NCI-H2107 (cell line): Measurements from ENCODE around the gene IRF7.

Source experiments
- DNase-seq: peaks from one replicate; lab custom pipeline; 2025; lab: John Stamatoyannopoulos, UW

The IRF7 gene

DNA sequence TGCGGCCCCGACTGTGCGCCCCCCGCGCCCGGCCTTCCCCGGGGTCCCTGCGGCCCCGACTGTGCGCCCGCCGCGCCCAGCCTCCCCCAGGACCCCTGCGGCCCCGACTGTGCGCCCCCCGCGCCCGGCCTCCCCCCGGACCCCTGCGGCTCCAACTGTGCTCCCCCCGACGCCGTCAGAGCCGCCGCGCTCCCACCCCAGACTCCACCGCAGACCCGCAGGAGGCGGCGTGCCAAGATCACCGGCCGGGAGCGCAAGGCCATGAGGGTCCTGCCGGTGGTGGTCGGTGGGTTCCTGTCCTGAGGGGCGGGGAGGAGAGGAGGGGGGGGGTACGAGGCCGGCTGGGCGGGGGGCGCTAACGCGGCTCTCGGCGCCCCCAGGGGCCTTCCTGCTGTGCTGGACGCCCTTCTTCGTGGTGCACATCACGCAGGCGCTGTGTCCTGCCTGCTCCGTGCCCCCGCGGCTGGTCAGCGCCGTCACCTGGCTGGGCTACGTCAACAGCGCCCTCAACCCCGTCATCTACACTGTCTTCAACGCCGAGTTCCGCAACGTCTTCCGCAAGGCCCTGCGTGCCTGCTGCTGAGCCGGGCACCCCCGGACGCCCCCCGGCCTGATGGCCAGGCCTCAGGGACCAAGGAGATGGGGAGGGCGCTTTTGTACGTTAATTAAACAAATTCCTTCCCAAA is 24.4 kb upstream of the IRF7 start:
- no peak for DNase-seq

DNA sequence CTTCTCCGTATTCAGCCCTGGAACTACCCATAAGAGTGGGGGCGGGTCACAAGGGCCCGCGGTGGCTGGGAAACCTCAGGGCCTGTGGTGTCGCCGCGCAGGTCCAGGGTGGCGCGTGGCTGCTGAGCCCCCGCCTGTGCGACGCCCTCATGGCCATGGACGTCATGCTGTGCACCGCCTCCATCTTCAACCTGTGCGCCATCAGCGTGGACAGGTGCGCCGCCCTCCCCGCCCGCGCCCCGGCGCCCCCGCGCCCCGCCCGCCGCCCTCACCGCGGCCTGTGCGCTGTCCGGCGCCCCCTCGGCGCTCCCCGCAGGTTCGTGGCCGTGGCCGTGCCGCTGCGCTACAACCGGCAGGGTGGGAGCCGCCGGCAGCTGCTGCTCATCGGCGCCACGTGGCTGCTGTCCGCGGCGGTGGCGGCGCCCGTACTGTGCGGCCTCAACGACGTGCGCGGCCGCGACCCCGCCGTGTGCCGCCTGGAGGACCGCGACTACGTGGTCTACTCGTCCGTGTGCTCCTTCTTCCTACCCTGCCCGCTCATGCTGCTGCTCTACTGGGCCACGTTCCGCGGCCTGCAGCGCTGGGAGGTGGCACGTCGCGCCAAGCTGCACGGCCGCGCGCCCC is 23.7 kb upstream of the IRF7 start:
- DNase-seq: no peak

DNA sequence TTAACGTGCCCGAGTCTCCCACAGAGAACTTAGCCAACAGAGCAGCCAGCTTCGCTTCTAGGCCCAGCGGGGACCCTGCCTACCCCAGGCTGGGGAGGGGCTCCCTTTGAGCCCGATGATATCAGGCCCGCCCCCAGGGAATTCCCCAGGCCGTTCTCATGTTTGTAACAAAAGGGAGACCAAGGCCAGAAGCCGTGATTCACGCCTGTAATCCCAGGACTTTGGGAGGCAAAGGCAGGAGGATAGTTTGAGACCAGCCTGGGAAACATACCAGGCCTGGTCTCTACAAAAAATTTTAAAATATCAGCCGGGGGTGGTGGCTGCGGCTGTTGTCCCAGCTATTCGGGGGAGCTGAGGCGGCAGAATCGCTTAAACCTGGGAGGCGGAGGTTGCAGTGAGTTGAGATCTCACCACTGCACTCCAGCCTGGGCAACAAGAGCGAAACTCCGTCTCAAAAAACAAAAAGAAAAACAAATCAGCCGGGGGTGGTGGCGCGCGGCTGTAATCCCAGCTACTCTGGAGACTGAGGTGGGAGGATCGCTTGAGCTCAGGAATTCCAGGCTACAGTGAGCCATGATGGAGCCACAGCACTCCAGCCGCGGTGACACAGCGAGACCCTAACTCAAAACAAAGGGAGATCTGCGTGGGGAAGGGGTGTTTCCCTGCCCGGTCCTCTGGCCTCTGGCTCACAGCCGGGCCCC is 23.0 kb upstream of the IRF7 start:
- no peak for DNase-seq

DNA sequence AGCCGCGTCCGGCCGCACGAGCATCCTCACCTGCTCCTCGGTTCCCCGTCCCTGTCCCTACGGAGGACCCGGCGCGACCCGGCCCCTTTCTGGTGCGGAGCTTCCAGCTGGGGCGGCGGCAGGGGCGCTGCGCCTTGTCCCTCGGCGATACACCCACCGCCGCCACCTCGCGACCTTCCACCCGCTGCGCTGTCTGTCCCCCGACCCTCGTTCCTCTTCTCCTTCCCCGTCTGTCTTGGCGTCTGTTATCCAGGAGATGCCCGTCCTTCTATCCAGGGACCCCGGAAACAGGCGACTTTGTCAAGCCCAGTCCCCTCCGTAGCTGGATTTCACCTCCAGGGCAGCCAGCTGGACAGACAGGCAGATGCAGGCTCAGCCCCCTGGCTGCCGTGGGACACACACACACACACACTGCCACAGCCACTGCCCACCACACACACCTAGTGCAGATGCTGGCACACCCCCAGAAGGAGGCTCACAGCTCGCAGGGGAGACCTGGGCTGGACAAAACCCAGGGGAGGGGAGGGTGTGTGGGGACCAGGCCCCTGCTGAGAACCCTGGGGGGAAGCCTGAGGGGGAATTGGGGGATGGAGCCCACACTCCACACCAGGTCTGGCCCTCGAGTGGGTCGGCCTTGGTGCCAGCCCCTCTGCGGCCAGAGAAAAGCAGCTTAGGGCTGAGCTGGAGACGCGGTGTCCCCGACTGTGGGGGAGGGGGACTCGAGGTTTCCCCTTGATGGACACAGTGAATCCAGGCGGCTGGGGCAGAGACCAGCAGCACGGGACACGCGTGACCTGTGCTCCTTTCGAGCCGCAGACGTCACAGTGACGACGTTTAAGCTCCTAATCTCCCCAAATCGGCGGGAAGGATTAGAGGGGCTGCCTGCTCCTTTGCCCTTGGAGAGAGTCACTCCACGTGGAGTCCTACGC is 22.1 kb upstream of the IRF7 start:
- DNase-seq: no peak

DNA sequence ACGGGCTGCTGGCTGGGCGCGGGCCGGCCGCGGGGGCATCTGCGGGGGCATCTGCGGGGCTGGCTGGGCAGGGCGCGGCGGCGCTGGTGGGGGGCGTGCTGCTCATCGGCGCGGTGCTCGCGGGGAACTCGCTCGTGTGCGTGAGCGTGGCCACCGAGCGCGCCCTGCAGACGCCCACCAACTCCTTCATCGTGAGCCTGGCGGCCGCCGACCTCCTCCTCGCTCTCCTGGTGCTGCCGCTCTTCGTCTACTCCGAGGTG is 21.5 kb upstream of the IRF7 start:
- no peak for DNase-seq

DNA sequence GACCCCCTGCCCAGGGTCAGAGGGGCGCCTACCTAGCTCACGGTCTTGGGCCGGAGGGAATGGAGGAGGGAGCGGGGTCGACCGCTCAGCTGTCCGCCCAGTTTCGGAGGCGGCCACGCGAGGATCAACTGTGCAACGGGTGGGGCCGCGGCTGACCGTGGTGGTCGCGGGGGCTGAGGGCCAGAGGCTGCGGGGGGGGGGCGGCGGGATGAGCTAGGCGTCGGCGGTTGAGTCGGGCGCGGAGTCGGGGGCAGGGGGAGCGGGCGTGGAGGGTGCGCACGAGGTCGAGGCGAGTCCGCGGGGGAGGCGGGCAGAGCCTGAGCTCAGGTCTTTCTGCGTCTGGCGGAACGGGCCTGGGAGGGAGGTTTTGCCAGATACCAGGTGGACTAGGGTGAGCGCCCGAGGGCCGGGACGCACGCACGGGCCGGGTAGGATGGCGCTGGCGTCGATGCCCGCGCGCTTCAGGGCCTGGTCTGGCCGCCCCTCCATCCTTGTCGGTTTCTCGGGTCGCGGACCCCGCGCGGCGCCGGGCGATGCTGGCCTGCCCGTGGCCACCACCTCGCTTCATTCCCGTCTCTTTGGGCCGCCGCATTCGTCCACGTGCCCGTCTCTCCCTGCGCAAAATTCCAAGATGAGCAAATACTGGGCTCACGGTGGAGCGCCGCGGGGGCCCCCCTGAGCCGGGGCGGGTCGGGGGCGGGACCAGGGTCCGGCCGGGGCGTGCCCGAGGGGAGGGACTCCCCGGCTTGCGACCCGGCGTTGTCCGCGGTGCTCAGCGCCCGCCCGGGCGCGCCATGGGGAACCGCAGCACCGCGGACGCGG is 21.0 kb upstream of the IRF7 start, which contains the start of gene DRD4:
DRD4 (plus strand) TSS at position 759 of the 822 bp plus-strand sequence; CDS start at position 795, 36 bp downstream.
- DNase-seq: no peak

DNA sequence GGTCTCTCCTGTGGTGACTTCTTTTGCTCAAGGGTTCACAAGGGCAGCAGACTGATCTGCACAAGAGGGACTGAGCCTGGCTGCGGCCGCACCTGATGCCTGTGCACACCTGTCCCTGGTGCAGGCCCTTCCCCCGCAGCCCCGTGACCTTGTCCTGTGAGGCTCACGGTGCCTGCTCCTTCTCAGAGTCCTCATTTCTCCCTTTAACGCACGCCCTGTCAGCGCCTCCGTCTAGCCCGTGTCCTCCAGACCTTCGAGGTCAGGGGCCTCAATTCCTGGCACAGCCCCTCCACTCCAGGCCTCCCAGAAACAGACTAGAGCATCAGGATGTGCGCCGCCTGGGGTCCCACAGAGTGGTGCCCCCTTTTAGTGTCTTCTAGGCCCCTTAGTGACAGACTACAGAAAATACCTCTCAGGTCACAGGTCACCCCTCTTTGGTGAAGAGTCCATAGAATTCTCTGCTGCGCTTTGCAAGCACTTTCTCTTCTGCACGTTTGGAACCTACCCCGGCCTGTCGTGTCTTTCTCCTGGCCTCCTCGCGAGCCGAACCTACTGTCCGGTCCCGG is 20.3 kb upstream of the IRF7 start:
- no peak for DNase-seq

DNA sequence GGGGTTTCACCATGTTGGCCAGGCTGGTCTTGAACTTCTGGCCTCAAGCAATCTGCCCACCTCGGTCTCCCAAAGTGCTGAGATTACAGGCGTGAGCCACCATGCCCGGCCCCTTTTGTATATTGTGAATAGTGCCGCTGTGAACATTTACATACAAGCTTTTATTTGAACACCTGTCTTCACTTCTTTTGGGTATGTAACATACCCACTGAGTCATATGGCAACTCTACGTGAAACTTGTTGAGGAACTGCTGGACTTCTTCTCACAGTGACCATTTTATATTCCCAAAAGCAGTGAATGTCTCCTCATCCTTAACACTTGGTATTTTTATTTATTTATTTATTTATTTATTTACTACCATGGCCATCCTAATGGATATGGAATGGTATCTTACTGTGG is 15.1 kb upstream of the IRF7 start:
- no peak for DNase-seq

DNA sequence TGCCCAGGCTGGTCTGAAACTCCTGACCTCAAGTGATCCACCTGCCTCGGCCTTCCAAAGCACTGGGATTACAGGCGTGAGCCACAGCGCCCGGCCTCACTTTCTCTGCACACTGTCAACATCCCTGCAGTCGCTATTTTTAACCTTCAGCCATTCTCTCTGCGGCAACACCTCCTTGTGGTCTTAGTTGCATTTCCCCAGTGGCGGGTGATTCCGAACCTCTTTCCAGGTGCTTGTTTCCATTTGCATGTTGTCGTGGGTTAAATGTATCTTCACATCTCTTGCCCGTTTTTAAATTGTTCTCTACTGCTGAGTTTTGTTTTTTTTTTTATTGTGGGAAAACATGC is 13.5 kb upstream of the IRF7 start:
- DNase-seq: no peak

DNA sequence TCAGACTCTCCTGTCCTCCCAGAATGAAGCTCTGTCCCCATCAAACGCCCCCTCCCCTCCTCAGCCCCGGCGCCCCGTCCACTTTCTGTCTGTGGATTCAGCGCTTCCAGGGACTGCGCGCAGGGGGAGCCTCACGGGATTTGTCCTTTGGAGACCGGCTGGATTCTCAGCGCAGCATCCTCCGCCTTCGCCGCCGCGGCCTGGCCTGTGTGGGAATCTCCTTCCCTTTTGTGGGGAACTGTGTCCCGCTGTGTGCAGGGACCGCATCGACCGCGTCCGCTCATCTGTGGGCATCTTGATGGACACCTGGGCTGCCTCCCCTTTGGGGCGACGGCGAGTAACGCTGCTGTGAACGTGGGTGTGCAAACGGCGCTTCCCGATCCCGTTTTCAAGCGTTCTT is 12.3 kb upstream of the IRF7 start:
- DNase-seq: no peak

DNA sequence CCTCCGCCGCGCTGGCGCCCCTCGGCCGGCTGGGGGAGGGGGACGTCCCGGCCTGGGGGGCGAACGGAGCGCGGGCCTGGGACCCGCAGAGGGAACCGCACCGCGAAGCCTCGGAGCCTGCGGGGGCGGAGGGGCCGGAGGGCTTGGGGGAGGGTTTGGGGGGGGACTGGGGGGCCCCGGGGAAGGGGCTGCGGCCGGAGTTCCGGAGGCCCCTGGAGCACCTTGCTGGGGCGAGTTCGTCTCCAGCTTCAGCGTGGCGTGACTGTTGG is 11.5 kb upstream of the IRF7 start:
- no peak for DNase-seq

DNA sequence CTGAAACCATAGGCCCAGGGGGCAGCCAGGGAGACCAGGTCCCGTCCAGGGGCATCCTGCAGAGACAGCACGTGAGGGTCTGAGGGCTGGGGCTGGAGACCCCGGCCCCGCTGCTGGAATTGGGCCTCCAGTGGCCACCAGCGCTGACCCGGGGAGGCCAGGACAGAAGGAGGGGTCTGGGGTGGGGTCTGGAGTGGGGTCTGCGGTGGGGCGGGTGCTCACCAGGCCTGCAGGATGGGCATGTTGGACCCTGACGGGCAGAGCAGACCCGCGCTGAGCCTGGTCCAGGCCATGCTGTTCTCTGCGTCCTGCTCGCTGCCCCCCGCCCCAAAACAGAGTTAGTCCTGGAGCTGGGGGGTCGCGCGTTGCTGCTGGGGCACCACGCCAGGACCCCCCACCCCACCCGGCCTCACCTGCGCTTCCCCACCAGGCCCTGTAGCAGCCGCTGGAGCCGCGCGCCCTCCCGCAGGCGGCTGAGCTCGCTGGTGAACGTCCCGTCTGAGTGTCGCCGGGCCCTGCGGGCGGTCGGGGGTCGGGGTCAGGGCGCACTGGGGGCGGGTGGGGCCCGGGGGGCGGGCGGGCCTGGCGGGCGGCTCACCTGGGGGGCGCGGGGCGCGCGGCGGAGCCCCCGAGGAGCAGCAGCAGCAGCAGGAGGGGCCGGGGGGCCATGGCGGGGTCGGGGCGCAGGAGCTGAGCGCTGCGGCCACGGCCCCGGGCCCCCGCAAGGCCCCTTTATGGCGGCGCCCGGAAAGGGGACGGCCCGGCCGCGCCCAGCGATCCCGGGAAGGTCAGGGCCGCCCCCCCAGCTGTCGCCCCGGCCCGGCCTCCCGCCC is 10.9 kb upstream of the IRF7 start, which contains the start of gene SCT:
SCT (minus strand) TSS at position 707 of the 833 bp plus-strand sequence; CDS start at position 669, 38 bp downstream.
- no peak for DNase-seq

DNA sequence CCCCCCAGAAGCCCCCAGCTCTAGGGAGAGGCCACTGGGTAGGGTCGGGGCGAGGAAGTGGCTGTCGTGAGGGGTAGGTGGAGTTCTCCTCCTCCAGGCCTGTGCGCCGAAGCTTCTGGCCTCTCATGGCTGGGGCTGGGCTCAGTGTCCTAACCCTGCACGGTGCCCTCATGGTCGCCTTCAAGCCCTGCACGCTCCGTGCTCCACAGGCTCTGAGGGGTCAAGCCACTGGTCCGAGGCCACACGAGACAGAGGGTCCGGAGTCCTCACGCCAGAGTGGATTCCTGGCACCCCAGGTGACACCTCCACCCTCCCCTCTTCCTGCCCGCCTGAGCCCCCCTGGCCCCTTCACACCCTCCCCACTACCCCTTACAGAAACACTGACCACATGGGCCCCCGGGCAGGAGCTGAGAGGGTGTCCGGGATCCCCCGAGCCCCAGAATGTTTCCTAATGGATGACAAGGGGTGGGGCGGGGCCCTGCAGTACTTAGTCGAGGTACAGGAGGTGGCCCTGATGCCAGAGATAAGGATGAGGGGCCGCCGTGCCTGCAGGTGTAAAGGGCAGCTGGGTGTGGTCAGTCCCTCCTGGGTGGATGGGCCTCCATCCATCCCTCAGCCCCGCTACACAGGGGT is 10.0 kb upstream of the IRF7 start:
- DNase-seq: no peak

DNA sequence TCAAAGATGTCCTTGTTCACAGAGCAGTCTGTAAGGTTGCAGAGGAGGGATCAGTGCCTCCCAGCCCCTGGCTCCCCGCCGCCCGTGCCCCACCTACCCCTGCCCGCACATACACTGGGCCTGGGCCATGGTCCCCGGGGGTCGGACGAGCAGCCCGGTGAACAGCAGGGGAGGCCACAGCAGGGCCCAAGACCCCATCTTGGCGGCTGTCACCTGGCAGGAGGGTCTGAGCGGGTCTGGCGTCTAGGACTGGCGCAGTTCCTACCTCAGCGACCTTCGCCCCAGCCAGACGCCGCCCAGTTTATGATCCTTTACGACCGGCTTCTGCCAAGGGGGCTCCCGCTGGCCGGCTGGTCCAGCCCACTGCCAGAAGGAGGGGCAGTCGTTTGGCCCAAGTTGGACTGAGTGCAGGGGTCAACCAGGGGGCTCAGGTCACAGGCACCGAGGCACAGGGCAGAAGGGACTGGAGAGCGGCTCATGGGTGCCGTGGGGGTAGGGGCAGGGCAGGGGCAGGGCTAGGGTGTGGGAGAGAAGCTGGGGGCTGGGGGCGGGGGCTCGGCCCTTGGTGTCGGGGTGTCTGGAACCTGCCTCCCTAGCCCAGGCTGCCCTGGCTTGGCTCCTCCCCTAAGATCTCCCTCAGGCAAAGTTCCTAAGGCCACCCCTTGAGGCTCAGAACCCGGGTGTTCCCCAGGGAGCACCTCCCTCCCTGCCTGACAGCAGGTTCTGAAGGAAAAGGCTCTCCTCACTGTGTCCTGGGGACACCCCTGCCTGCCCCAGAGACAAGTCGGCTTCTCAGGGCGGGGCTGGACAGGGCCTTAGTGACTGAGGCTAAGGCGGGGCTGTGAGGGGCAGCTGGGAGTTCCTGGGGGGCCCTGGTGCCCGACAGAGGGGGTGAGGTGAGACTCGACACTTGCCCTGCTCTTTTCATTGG is 9.2 kb upstream of the IRF7 start, which contains the start of gene CDHR5:
CDHR5 (minus strand) TSS at position 251 of the 931 bp plus-strand sequence; CDS start at position 198, 53 bp downstream.
- no peak for DNase-seq

DNA sequence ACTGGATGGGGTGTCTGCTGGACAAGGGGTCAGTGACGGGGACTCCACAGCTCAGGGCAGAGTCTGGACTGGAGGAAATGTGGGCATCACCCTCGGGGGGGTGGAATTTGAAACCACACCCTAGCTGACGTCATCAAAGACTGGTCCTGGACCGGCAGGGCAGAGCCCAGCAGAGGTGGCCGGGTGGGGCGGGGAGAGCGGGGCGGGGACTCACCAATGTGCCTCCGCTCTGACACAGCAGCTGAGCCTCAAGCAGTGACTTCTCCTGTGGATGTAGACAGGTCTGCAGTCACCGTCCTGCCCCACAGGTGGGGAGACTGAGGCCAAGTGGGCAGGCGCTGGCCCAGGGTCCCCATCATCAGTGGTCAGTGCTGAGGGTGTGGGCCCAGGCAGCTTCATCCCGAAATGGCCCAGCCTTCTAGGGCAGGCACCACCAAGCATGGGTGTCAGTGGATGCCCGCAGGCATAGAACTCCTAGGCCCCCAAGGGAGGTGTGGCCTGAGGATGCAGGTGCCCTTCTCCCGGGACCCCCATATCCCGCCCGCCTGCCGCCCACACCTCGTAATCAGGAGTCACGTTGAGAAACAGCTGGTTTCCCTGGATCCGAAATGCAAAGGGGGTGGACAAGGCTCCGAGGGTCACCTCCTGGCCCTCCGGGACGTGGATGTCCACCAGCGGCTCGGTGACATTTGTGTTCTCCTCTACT is 8.4 kb upstream of the IRF7 start:
- DNase-seq: no peak

DNA sequence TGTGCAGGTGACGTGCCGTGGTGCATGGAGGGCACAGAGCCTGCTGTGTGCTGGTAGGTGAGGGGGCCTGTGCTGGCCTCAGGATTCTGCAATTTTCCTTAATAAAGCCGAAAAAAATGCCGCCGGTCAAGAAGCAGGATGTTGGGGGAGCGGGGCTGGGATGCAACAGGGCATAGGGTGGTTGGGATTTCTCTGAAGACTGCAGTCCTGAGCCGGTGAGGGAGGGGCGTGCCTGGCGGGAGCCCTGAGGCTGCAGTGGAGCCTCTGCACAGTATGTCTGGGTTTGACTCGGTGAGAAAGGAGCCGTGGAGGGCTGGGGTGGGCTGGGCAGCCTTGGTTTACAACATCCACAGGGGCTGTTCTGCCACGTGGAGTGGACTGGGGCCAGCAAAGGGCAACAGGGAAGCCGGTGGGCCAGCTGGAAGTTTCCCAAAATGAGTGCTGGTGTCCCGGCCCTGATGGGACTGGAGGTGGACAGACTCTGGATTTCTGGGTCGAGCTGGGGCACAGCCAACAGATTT is 7.7 kb upstream of the IRF7 start:
- no peak for DNase-seq

DNA sequence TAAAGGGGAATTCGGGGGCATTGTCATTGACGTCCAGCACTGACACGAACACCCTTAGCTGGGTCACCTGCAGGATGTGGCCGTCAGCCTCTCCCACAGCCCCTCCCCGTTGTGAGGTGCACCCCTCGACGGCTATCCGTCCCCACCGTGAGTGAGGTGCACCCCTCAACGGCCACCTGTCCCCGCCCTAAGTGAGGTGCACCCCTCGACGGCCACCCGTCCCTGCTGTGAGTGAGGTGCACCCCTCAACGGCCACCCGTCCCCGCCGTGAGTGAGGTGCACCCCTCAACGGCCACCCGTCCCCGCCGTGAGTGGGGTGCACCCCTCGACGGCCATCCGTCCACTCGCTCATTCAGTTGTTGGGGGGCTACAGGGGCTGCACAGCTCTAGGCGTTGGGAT is 6.1 kb upstream of the IRF7 start:
- DNase-seq: no peak
